ENCODE measurements around the gene DPYSL4.

- TF ChIP-seq CTCF (IDR thresholded peaks at IDR 0.05) (no peak), POLR2A (IDR thresholded peaks at IDR 0.05) (no peak)
These were observed 9.9 kb upstream of the DPYSL4 start for GRCh38 chr10:132176623-132177500.

Data from adrenal gland (tissue), 5 donors.